ENCODE results near the gene CYP2U1. TPM values are rescaled to one million over a fixed set of nuclear protein-coding genes. Genes with fewer than 3 reads are reported as not detected.
"Not testable (repeated sequence)": the region's sequence is repeated elsewhere in the genome, so short reads cannot be mapped to it uniquely, and the experiment has no call there.

The CYP2U1 gene
- total RNA-seq, 1 experiment from 2014 or later: 4.5 TPM

DNA sequence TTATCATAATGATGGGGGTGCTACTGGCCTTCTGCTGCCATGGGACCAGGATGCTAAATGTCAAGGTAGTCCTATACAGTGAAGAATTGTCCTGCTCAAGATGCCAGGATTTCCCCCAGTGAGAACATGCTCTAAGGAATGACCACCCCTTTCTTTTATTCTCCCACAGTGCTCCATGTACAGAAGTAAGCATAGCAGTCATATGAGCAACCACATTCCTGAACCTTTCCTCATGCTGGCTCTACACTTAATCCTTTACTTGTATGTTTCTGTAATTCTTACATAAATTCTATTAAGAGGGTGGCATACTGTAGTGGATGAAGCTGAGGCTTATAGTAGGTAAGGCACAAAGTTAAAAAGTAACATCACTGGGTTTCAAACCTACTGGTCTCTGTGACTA lies 20.2 kb downstream of the CYP2U1 start:
- Mint-ChIP-seq H3K27ac (ENCODE audit: unreplicated experiment) (no peak overlapping the region), H3K4me3 (ENCODE audit: low read depth, unreplicated experiment) (no peak overlapping the region), H3K27me3 (ENCODE audit: unreplicated experiment) (no peaks in the 10 kb centered on the region), H3K9me3 (ENCODE audit: low read depth, unreplicated experiment) (peaks cover 6% of the 10 kb centered on the region), H3K4me1 (ENCODE audit: low read depth, unreplicated experiment) (no peaks in the 10 kb centered on the region), H3K36me3 (ENCODE audit: insufficient read depth, unreplicated experiment) (no peaks in the 10 kb centered on the region)
- intact Hi-C loops (cut with micrococcal nuclease; ENCODE audit: unreplicated experiment): no loop called here
- TF ChIP-seq, protein P1, sequence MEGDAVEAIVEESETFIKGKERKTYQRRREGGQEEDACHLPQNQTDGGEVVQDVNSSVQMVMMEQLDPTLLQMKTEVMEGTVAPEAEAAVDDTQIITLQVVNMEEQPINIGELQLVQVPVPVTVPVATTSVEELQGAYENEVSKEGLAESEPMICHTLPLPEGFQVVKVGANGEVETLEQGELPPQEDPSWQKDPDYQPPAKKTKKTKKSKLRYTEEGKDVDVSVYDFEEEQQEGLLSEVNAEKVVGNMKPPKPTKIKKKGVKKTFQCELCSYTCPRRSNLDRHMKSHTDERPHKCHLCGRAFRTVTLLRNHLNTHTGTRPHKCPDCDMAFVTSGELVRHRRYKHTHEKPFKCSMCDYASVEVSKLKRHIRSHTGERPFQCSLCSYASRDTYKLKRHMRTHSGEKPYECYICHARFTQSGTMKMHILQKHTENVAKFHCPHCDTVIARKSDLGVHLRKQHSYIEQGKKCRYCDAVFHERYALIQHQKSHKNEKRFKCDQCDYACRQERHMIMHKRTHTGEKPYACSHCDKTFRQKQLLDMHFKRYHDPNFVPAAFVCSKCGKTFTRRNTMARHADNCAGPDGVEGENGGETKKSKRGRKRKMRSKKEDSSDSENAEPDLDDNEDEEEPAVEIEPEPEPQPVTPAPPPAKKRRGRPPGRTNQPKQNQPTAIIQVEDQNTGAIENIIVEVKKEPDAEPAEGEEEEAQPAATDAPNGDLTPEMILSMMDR (IDR thresholded peaks at IDR 0.05; ENCODE audit: unreplicated experiment): no peak
- no TSS peak for BruUV-seq (replicated peaks)
- DNase-seq: no peak
- CTCF ChIA-PET: no interaction called here

DNA sequence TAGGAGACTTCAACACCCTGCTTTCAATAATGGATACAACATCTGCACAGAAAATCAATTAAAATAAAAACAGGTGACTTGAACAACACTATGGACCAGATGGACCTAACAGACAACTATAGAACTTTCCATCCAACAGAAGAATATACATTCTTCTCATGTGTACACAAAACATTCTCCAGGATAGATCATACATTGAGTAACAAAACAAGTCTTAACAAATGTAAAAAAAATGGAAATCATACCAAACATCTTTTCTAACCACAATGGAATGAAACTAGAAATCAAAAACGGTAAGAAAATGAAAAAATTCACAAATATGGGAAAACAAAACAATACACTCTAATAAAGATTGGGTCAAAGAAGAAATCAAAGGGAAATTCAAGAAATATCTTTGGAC lies 24.7 kb downstream of the CYP2U1 start:
- TF ChIP-seq, protein P1 (IDR thresholded peaks at IDR 0.05; ENCODE audit: unreplicated experiment): no peak
- DNase-seq: no peak
- CTCF ChIA-PET: no interaction called here
- H3K4me3 Mint-ChIP-seq (ENCODE audit: low read depth, unreplicated experiment): no peak overlapping the region
- no peaks in the 10 kb centered on the region for H3K4me1 Mint-ChIP-seq (ENCODE audit: low read depth, unreplicated experiment)
- intact Hi-C loops (cut with micrococcal nuclease; ENCODE audit: unreplicated experiment): no loop called here
- no peaks in the 10 kb centered on the region for H3K36me3 Mint-ChIP-seq (ENCODE audit: insufficient read depth, unreplicated experiment)
- peaks cover 11% of the 10 kb centered on the region for H3K27me3 Mint-ChIP-seq (ENCODE audit: unreplicated experiment)
- H3K27ac Mint-ChIP-seq (ENCODE audit: unreplicated experiment): no peak overlapping the region
- no TSS peak for BruUV-seq (replicated peaks)
- H3K9me3 Mint-ChIP-seq (ENCODE audit: low read depth, unreplicated experiment): peaks cover 10% of the 10 kb centered on the region

DNA sequence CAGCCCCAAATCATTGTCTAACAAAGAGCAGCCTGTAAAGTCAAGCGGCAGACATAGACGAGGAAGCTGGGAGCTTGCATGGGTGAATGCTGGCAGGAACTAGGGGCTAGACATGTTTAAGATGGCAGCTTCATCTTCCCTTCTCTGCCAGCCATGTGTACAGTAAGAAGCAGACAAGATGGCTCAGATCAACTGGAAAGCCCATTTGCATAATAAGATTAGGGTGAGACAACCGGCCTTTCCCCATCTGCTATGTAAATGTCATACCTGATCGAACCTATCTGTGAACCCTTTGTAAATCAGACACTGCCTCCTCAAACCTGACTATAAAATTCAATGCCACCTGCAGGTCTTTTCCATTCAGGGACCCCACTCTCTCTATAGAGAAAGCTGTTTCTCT lies 35.6 kb downstream of the CYP2U1 start:
- intact Hi-C loops (cut with micrococcal nuclease; ENCODE audit: unreplicated experiment): no loop called here
- CTCF ChIA-PET: no interaction called here
- TF ChIP-seq, protein P1 (IDR thresholded peaks at IDR 0.05; ENCODE audit: unreplicated experiment): no peak
- no TSS peak for BruUV-seq (replicated peaks)
- Mint-ChIP-seq H3K9me3 (ENCODE audit: low read depth, unreplicated experiment) (no peaks in the 10 kb centered on the region), H3K36me3 (ENCODE audit: insufficient read depth, unreplicated experiment) (no peaks in the 10 kb centered on the region), H3K27me3 (ENCODE audit: unreplicated experiment) (no peaks in the 10 kb centered on the region), H3K4me1 (ENCODE audit: low read depth, unreplicated experiment) (no peaks in the 10 kb centered on the region), H3K27ac (ENCODE audit: unreplicated experiment) (no peak overlapping the region), H3K4me3 (ENCODE audit: low read depth, unreplicated experiment) (no peak overlapping the region)
- no peak for DNase-seq

DNA sequence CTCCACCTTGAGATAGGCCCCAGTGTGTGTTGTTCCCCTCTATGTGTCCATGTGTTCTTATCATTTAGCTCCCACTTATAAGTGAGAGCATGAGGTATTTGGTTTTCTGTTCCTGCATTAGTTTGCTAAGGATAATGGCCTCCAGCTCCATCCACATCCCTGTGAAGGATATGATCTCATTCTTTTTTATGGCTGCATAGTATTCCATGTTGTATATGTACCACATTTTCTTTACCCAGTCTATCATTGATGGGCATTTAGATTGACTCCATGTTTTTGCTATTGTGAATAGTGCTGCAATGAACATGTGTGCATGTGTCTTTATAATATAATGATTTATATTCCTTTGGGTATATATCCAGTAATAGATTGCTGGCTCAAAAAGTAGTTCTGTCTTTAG lies 36.2 kb downstream of the CYP2U1 start:
- BruUV-seq (replicated peaks); DNase-seq; intact Hi-C loops (cut with micrococcal nuclease; ENCODE audit: unreplicated experiment); H3K4me3 Mint-ChIP-seq (ENCODE audit: low read depth, unreplicated experiment); H3K36me3 Mint-ChIP-seq (ENCODE audit: insufficient read depth, unreplicated experiment); CTCF ChIA-PET; H3K9me3 Mint-ChIP-seq (ENCODE audit: low read depth, unreplicated experiment); H3K4me1 Mint-ChIP-seq (ENCODE audit: low read depth, unreplicated experiment); H3K27me3 Mint-ChIP-seq (ENCODE audit: unreplicated experiment); H3K27ac Mint-ChIP-seq (ENCODE audit: unreplicated experiment): not testable (repeated sequence)

DNA sequence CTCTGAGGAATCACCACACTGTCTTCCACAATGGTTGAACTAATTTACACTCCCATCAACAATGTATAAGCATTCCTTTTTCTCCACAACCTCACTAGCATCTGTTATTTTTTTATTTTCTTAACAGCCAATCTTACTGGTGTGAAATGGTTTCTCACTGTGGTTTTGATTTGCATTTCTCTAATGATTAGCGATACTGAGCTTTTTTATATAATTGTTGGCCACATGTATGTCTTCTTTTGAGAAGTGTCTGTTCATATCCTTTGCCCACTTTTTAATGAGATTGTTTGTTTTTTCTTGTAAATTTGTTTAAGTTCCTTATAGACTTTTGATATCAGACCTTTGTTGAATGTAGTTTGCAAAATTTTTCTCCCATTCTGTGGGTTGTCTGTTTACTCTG lies 36.6 kb downstream of the CYP2U1 start:
- H3K36me3 Mint-ChIP-seq (ENCODE audit: insufficient read depth, unreplicated experiment); H3K27ac Mint-ChIP-seq (ENCODE audit: unreplicated experiment); CTCF ChIA-PET; H3K4me1 Mint-ChIP-seq (ENCODE audit: low read depth, unreplicated experiment); intact Hi-C loops (cut with micrococcal nuclease; ENCODE audit: unreplicated experiment); H3K9me3 Mint-ChIP-seq (ENCODE audit: low read depth, unreplicated experiment); DNase-seq; H3K27me3 Mint-ChIP-seq (ENCODE audit: unreplicated experiment); BruUV-seq (replicated peaks); H3K4me3 Mint-ChIP-seq (ENCODE audit: low read depth, unreplicated experiment): not testable (repeated sequence)

All from Calu3 (cell line).